DOHH2 (cell line): ENCODE data around the gene FCHSD2.

ENCODE experiments used
- CTCF ChIP-seq: fragments of 200-600 bp; sonication (generic); IDR thresholded peaks from one replicate; pipeline ENCODE4 v1.5.1; 2014; ENCODE audit warnings: antibody characterized with exemption, mild to moderate bottlenecking, low read depth, low read length; ENCODE audit not compliant: poor library complexity, severe bottlenecking
- EZH2phosphoT487 ChIP-seq: fragments of 200-600 bp; sonication (generic); IDR thresholded peaks from 2 replicates; pipeline ENCODE4 v1.6.1; 2017; ENCODE audit warnings: borderline replicate concordance, mild to moderate bottlenecking, antibody characterized with exemption, low read length, moderate library complexity, mixed read lengths

- no peak for TF ChIP-seq CTCF
- no peak for TF ChIP-seq EZH2phosphoT487
Measured at GRCh38 chr11:73191151-73191550, 49.0 kb upstream of the FCHSD2 start.
